Naive thymus-derived CD4-positive, alpha-beta T cell (primary cell): Measurements from ENCODE around the gene CHRNA10. TPM values are rescaled to one million over a fixed set of nuclear protein-coding genes. Genes with fewer than 3 reads are reported as not detected.

ENCODE experiments used
- ATAC-seq: fragments of 150-1000 bp; cut with Tn5 transposase; 2 replicates; pipeline ENCODE4 v1.10.0; 2021; ENCODE audit warnings: mild to moderate bottlenecking, moderate library complexity
- CTCF ChIA-PET: fragments of 350-600 bp; sonication (Branson Sonifier 250); formaldehyde crosslinking; loops from one replicate; lab custom pipeline; 2021; ENCODE audit warnings: antibody characterized with exemption; lab: Charles Lee
- POLR2A ChIA-PET: fragments of 350-600 bp; sonication (Branson Sonifier 250); formaldehyde crosslinking; loops from one replicate; lab custom pipeline; 2021; ENCODE audit warnings: antibody characterized with exemption, inconsistent platforms; lab: Charles Lee
- DNase-seq, 9 donors: peaks; one replicate each; pipeline versions ENCODE4 v3.0.0 to v3.0.0-alpha.2; 2020 to 2022; ENCODE audit warnings: mixed read lengths in 1 of 9
- H3K27ac ChIP-seq: one replicate; pipeline ENCODE4 v1.7.0; 2013; ENCODE audit warnings: mild to moderate bottlenecking, low read depth, low read length, moderate library complexity
- H3K27me3 ChIP-seq, 2 donors: one replicate each; pipeline ENCODE4 v1.7.0; 2013; ENCODE audit warnings: low read length in 2 of 2, mild to moderate bottlenecking in 2 of 2, moderate library complexity in 2 of 2; ENCODE audit not compliant: control insufficient read depth in 2 of 2, insufficient read depth in 2 of 2
- H3K36me3 ChIP-seq, 3 experiments: 1 replicate in 2 of 3; 2 replicates in 1 of 3; pipeline ENCODE4 v1.7.0; 2013; ENCODE audit warnings: low read length in 3 of 3, mild to moderate bottlenecking in 3 of 3, moderate library complexity in 1 of 3; ENCODE audit not compliant: insufficient read depth in 3 of 3, control insufficient read depth in 2 of 3
- H3K4me1 ChIP-seq, 2 donors: one replicate each; pipeline ENCODE4 v1.7.0; 2013; ENCODE audit warnings: low read length in 2 of 2, mild to moderate bottlenecking in 2 of 2, moderate library complexity in 1 of 2; ENCODE audit not compliant: control insufficient read depth in 2 of 2, insufficient read depth in 2 of 2
- H3K4me3 ChIP-seq: 2 replicates; pipeline ENCODE4 v1.7.0; 2013; ENCODE audit warnings: mild to moderate bottlenecking, low read length
- H3K9me3 ChIP-seq, 3 experiments: 1 replicate in 2 of 3; 2 replicates in 1 of 3; pipeline ENCODE4 v1.7.0; 2013; ENCODE audit warnings: low read length in 3 of 3; ENCODE audit not compliant: control insufficient read depth in 2 of 3
- H3K27ac Mint-ChIP-seq, 9 donors: one replicate each; pipeline ENCODE4 v1.8.0; 2020 to 2022; ENCODE audit warnings: mixed read lengths in 9 of 9, mild to moderate bottlenecking in 8 of 9, moderate library complexity in 5 of 9, inconsistent platforms in 2 of 9
- H3K27me3 Mint-ChIP-seq, 5 donors: one replicate each; pipeline ENCODE4 v1.8.0; 2021 to 2022; ENCODE audit warnings: mixed read lengths in 5 of 5, mild to moderate bottlenecking in 1 of 5
- H3K36me3 Mint-ChIP-seq, 5 donors: one replicate each; pipeline ENCODE4 v1.8.0; 2020 to 2022; ENCODE audit warnings: mixed read lengths in 5 of 5, mild to moderate bottlenecking in 3 of 5, inconsistent platforms in 1 of 5
- H3K4me1 Mint-ChIP-seq, 7 donors: one replicate each; pipeline ENCODE4 v1.8.0; 2020 to 2022; ENCODE audit warnings: mixed read lengths in 7 of 7, mild to moderate bottlenecking in 3 of 7, inconsistent platforms in 1 of 7
- H3K4me3 Mint-ChIP-seq, 10 donors: one replicate each; pipeline ENCODE4 v1.8.0; 2020 to 2022; ENCODE audit warnings: mild to moderate bottlenecking in 10 of 10, mixed read lengths in 10 of 10, moderate library complexity in 6 of 10, inconsistent platforms in 2 of 10
- H3K9me3 Mint-ChIP-seq, 11 donors: one replicate each; pipeline ENCODE4 v1.8.0; 2020 to 2022; ENCODE audit warnings: mixed read lengths in 11 of 11, mild to moderate bottlenecking in 4 of 11, inconsistent platforms in 1 of 11, moderate library complexity in 1 of 11
- intact Hi-C, 2 donors: fragments of 100-400 bp; cut with micrococcal nuclease; formaldehyde crosslinking; loops; one replicate each; pipeline ENCODE4 v1.15.1; 2023
- polyA plus RNA-seq, 2 donors: library from polyadenylated mRNA; unstranded; fragments of 300-500 nt; fragmentation: Illumina TruSeq; gene quantifications; one replicate each; pipeline ENCODE4 v1.2.3, GENCODE V29; 2021
- total RNA-seq, 6 experiments: library from RNA in 5 of 6; stranded (reverse) in 5 of 6; gene quantifications; 1 replicate in 5 of 6; 2 replicates in 1 of 6; pipeline ENCODE4 v1.2.3 and lab custom pipeline; 2021 to 2026

Gene CHRNA10
- total and polyA plus RNA-seq, 7 experiments from 2014 or later = 0.24 to 5.8 (median 1.7) TPM; not detected in 1

GRCh38 chr11:3627291-3627690 is 43.9 kb downstream of the CHRNA10 start:
- H3K27me3 ChIP-seq = no peaks in the 10 kb centered on the region
- intact Hi-C loops = no loop called here
- Mint-ChIP-seq H3K27ac (no peak overlapping the region), H3K4me1 (peaks cover 0 to 11% (median 6%) of the 10 kb centered on the region in 7 donors), H3K9me3 (no peaks in the 10 kb centered on the region), H3K27me3 (no peaks in the 10 kb centered on the region), H3K4me3 (no peak overlapping the region), H3K36me3 (peaks cover 0 to 3% (median 0%) of the 10 kb centered on the region in 5 donors)
- ChIA-PET CTCF (interaction anchor here (1.0 to 1.2 kb wide), 2 partner anchors 13 to 18 kb away, joined by 4 read pairs; no protein-coding TSS in a partner anchor), POLR2A (no interaction called here)
- H3K27ac ChIP-seq = no peak overlapping the region
- no peaks in the 10 kb centered on the region for H3K36me3 ChIP-seq
- DNase-seq (no peak), ATAC-seq (no peak)
- H3K4me1 ChIP-seq = no peaks in the 10 kb centered on the region
- no peaks in the 10 kb centered on the region for H3K9me3 ChIP-seq
- H3K4me3 ChIP-seq = no peak overlapping the region

DNA sequence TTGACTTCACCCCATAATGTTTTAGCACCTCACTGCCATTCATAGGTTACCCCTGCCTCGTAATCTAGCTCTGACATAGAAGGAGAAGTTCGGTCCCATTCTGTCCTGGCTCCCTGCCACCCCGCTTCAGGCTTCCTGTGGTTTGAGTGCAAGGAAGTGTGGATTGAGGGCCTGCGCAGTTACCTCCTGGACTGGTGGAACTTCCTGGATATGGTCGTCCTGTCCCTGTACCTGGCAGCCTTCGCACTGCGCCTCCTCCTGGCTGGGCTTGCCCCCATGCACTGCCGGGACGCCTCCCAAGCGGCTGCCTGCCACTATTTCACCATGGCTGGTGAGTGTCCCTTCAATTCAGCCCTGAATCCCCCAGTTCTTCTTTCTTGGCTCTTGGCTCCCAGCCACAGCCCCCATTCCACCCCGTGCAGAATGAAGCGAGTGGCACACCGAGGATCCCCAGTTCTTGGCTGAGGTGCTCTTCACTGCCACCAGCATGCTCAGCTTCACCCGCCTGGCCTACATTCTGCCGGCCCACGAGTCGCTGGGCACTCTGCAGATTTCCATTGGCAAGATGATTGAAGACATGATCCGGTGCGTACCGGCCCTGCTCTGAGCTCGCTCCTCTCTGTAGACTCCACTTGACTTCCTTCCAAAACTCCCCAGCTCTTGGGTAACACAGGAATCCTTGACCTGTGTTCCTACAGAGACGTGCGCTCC is 44.8 kb downstream of the CHRNA10 start:
- no peaks in the 10 kb centered on the region for H3K4me1 ChIP-seq
- no peak for DNase-seq
- no peak overlapping the region for H3K27ac Mint-ChIP-seq
- no peaks in the 10 kb centered on the region for H3K9me3 ChIP-seq
- peaks cover 0 to 3% (median 0%) of the 10 kb centered on the region in 5 donors for H3K36me3 Mint-ChIP-seq
- intact Hi-C loops = no loop called here
- H3K27ac ChIP-seq = no peak overlapping the region
- peaks cover 0 to 11% (median 6%) of the 10 kb centered on the region in 7 donors for H3K4me1 Mint-ChIP-seq
- POLR2A ChIA-PET = no interaction called here
- H3K4me3 ChIP-seq = no peak overlapping the region
- H3K9me3 Mint-ChIP-seq = no peaks in the 10 kb centered on the region
- no peaks in the 10 kb centered on the region for H3K36me3 ChIP-seq
- peak overlapping the region in 2 of 10 donors; percentile 18 to 41 for H3K4me3 Mint-ChIP-seq
- ATAC-seq = peak; percentile 70
- H3K27me3 ChIP-seq = no peaks in the 10 kb centered on the region
- CTCF ChIA-PET = interaction anchor here (1.0 to 1.2 kb wide), 2 partner anchors 12 to 17 kb away, joined by 4 read pairs; no protein-coding TSS in a partner anchor
- no peaks in the 10 kb centered on the region for H3K27me3 Mint-ChIP-seq

- intact Hi-C loops = no loop called here
- CTCF ChIA-PET = no interaction called here
- Histone ChIP-seq H3K27ac (no peak overlapping the region), H3K9me3 (no peaks in the 10 kb centered on the region), H3K36me3 (no peaks in the 10 kb centered on the region), H3K4me3 (no peak overlapping the region), H3K4me1 (no peaks in the 10 kb centered on the region), H3K27me3 (no peaks in the 10 kb centered on the region)
- H3K9me3 Mint-ChIP-seq = peaks cover 0 to 2% (median 0%) of the 10 kb centered on the region in 11 donors
- peaks cover 0 to 11% (median 6%) of the 10 kb centered on the region in 7 donors for H3K4me1 Mint-ChIP-seq
- H3K4me3 Mint-ChIP-seq = no peak overlapping the region
- no peaks in the 10 kb centered on the region for H3K27me3 Mint-ChIP-seq
- POLR2A ChIA-PET = no interaction called here
- DNase-seq (no peak), ATAC-seq (no peak)
- H3K27ac Mint-ChIP-seq = no peak overlapping the region
- peaks cover 0 to 2% (median 0%) of the 10 kb centered on the region in 5 donors for H3K36me3 Mint-ChIP-seq
These were observed 47.3 kb downstream of the CHRNA10 start for GRCh38 chr11:3623767-3624458.

- H3K27ac ChIP-seq = no peak overlapping the region
- H3K36me3 ChIP-seq = no peaks in the 10 kb centered on the region
- ChIA-PET POLR2A (no interaction called here), CTCF (no interaction called here)
- DNase-seq (no peak), ATAC-seq (no peak)
- Mint-ChIP-seq H3K4me3 (no peak overlapping the region), H3K9me3 (peaks cover 0 to 2% (median 0%) of the 10 kb centered on the region in 11 donors), H3K4me1 (peaks cover 0 to 11% (median 6%) of the 10 kb centered on the region in 7 donors), H3K36me3 (no peaks in the 10 kb centered on the region), H3K27ac (peak overlapping the region in 1 of 9 donors; percentile 4), H3K27me3 (no peaks in the 10 kb centered on the region)
- H3K9me3 ChIP-seq = no peaks in the 10 kb centered on the region
- intact Hi-C loops = no loop called here
- H3K4me1 ChIP-seq = no peaks in the 10 kb centered on the region
- H3K4me3 ChIP-seq = no peak overlapping the region
- H3K27me3 ChIP-seq = no peaks in the 10 kb centered on the region
These were observed 48.1 kb downstream of the CHRNA10 start for GRCh38 chr11:3623121-3623520.

- no peaks in the 10 kb centered on the region for H3K36me3 ChIP-seq
- H3K9me3 ChIP-seq = no peaks in the 10 kb centered on the region
- no peak overlapping the region for H3K4me3 ChIP-seq
- Mint-ChIP-seq H3K36me3 (no peaks in the 10 kb centered on the region), H3K27me3 (no peaks in the 10 kb centered on the region), H3K9me3 (peaks cover 0 to 2% (median 0%) of the 10 kb centered on the region in 11 donors), H3K4me3 (no peak overlapping the region), H3K27ac (no peak overlapping the region), H3K4me1 (peaks cover 0 to 11% (median 6%) of the 10 kb centered on the region in 7 donors)
- ATAC-seq (no peak), DNase-seq (no peak)
- no peak overlapping the region for H3K27ac ChIP-seq
- no peaks in the 10 kb centered on the region for H3K27me3 ChIP-seq
- ChIA-PET CTCF (no interaction called here), POLR2A (no interaction called here)
- intact Hi-C loops = no loop called here
- no peaks in the 10 kb centered on the region for H3K4me1 ChIP-seq
These were observed 48.7 kb downstream of the CHRNA10 start for GRCh38 chr11:3622521-3622920.

DNA sequence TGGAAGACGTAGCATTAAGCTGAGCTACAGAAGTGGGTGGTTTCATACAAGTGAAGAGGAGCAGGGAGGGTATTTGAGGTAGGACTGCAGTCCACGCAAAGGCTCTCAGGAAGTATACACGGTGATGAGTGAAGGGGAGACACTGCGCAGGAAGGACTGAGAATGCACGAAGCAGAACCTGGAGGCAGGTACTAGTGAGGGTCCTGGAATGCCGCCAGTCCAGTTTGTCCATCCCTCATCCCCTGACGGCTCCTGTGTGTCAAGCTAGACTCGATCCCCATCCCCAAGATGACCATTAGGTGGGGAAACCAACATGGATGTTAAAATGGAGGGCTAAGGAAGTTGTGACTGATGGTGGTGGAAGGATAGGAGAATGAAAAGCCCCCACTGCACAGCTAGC is 53.2 kb downstream of the CHRNA10 start:
- intact Hi-C loops = no loop called here
- Histone ChIP-seq H3K4me3 (no peak overlapping the region), H3K9me3 (no peaks in the 10 kb centered on the region), H3K27ac (no peak overlapping the region), H3K27me3 (no peaks in the 10 kb centered on the region), H3K4me1 (no peaks in the 10 kb centered on the region), H3K36me3 (no peaks in the 10 kb centered on the region)
- peaks cover 0 to 2% (median 0%) of the 10 kb centered on the region in 11 donors for H3K9me3 Mint-ChIP-seq
- POLR2A ChIA-PET = no interaction called here
- H3K4me3 Mint-ChIP-seq = no peak overlapping the region
- peaks cover 13 to 23% (median 14%) of the 10 kb centered on the region in 7 donors for H3K4me1 Mint-ChIP-seq
- no peaks in the 10 kb centered on the region for H3K36me3 Mint-ChIP-seq
- no peak for DNase-seq
- CTCF ChIA-PET = no interaction called here
- no peak overlapping the region for H3K27ac Mint-ChIP-seq
- ATAC-seq = no peak
- peaks cover 0 to 4% (median 0%) of the 10 kb centered on the region in 5 donors for H3K27me3 Mint-ChIP-seq
